Fibroblast of the conjunctiva (primary cell): ENCODE results near the gene KLHL17.
"Not testable (repeated sequence)": the region's sequence is repeated elsewhere in the genome, so short reads cannot be mapped to it uniquely, and the experiment has no call there.

Source experiments
- DNase-seq: peaks from one replicate; pipeline ENCODE4 v3.0.0-alpha.2; 2010; ENCODE audit warnings: low read depth

KLHL17 gene

GRCh38 chr1:937521-937920, 22.9 kb upstream of the KLHL17 start:
- DNase-seq = no peak

GRCh38 chr1:938088-938683, 22.2 kb upstream of the KLHL17 start:
- DNase-seq = no peak

- no peak for DNase-seq
These were observed 21.5 kb upstream of the KLHL17 start for GRCh38 chr1:938711-939489.

GRCh38 chr1:939511-940106, 20.8 kb upstream of the KLHL17 start:
- DNase-seq = no peak

GRCh38 chr1:940107-941014, 20.0 kb upstream of the KLHL17 start:
- no peak for DNase-seq

GRCh38 chr1:941015-941587, 19.3 kb upstream of the KLHL17 start:
- DNase-seq = no peak

GRCh38 chr1:941588-942383, 18.6 kb upstream of the KLHL17 start:
- no peak for DNase-seq

GRCh38 chr1:942411-942821, 18.0 kb upstream of the KLHL17 start:
- no peak for DNase-seq

- DNase-seq = no peak
These were observed 17.4 kb upstream of the KLHL17 start for GRCh38 chr1:942864-943533.

GRCh38 chr1:943545-944340, 16.6 kb upstream of the KLHL17 start:
- DNase-seq = no peak

GRCh38 chr1:944341-945325, 15.8 kb upstream of the KLHL17 start:
- DNase-seq = no peak

GRCh38 chr1:945688-946556, 14.5 kb upstream of the KLHL17 start:
- no peak for DNase-seq

- DNase-seq = not testable (repeated sequence)
These were observed 13.6 kb upstream of the KLHL17 start for GRCh38 chr1:946811-947210.

GRCh38 chr1:947958-948357, 12.4 kb upstream of the KLHL17 start:
- DNase-seq = no peak

GRCh38 chr1:950268-950667, 10.1 kb upstream of the KLHL17 start:
- DNase-seq = no peak

GRCh38 chr1:950881-951280, 9.5 kb upstream of the KLHL17 start:
- DNase-seq = no peak

GRCh38 chr1:951364-951763, 9.0 kb upstream of the KLHL17 start:
- DNase-seq = no peak

- no peak for DNase-seq
These were observed 8.2 kb upstream of the KLHL17 start for GRCh38 chr1:952201-952600.
